ENCODE data around the gene KCNH2.

- no peak for TF ChIP-seq CTCF (IDR thresholded peaks at IDR 0.05 in 8 of 11, conservative IDR thresholded peaks at IDR 0.05 in 3 of 11)
- TF ChIP-seq POLR2A (IDR thresholded peaks at IDR 0.05): peak in 1 of 3 donors; percentile 1
- TF ChIP-seq POLR2AphosphoS5 (IDR thresholded peaks at IDR 0.05): peak in 2 of 3 donors; percentile 3 to 27
These were observed 39.3 kb upstream of the KCNH2 start for GRCh38 chr7:151017370-151017952.
